ENCODE measurements around the gene SLC22A9.
"Not testable (repeated sequence)": the region's sequence is repeated elsewhere in the genome, so short reads cannot be mapped to it uniquely, and the experiment has no call there.

Gene SLC22A9

GRCh38 chr11:63369165-63369970, at the start of gene SLC22A9:
Gene SLC22A9, plus strand, starts transcription at chr11:63369785. Its CDS starts 272 bp downstream, at chr11:63370057.
- no peak for DNase-seq

GRCh38 chr11:63321723-63322122, 47.9 kb upstream of the SLC22A9 start:
- DNase-seq = no peak

GRCh38 chr11:63335089-63335488, 34.5 kb upstream of the SLC22A9 start:
- DNase-seq = not testable (repeated sequence)

- DNase-seq = no peak
These were observed 32.5 kb upstream of the SLC22A9 start for GRCh38 chr11:63337070-63337469.

- no peak for DNase-seq
These were observed 26.5 kb upstream of the SLC22A9 start for GRCh38 chr11:63343130-63343529.

- no peak for DNase-seq
These were observed 17.4 kb upstream of the SLC22A9 start for GRCh38 chr11:63352144-63352543.

- DNase-seq = no peak
These were observed 7.3 kb upstream of the SLC22A9 start for GRCh38 chr11:63362196-63362793.

- DNase-seq = no peak
These were observed 495 bp downstream of the SLC22A9 start for GRCh38 chr11:63369971-63370588.

GRCh38 chr11:63371396-63371795, 1.8 kb downstream of the SLC22A9 start:
- DNase-seq = no peak

- DNase-seq = no peak
These were observed 5.8 kb downstream of the SLC22A9 start for GRCh38 chr11:63375434-63375833.

GRCh38 chr11:63380130-63380529, 10.5 kb downstream of the SLC22A9 start:
- DNase-seq = no peak

- DNase-seq = no peak
These were observed 26.1 kb downstream of the SLC22A9 start for GRCh38 chr11:63395697-63396096.

GRCh38 chr11:63404161-63404935, 34.8 kb downstream of the SLC22A9 start:
- DNase-seq = no peak

- DNase-seq = no peak
These were observed 35.5 kb downstream of the SLC22A9 start for GRCh38 chr11:63405114-63405513.

- no peak for DNase-seq
These were observed 36.9 kb downstream of the SLC22A9 start for GRCh38 chr11:63406458-63406857.

- no peak for DNase-seq
These were observed 47.7 kb downstream of the SLC22A9 start for GRCh38 chr11:63417174-63417852.

- DNase-seq = no peak
These were observed 58.5 kb downstream of the SLC22A9 start for GRCh38 chr11:63427971-63428508.

GRCh38 chr11:63430731-63431130, 61.1 kb downstream of the SLC22A9 start:
- not testable (repeated sequence) for DNase-seq

GRCh38 chr11:63435351-63435750, 65.8 kb downstream of the SLC22A9 start:
- DNase-seq = not testable (repeated sequence)

- DNase-seq = not testable (repeated sequence)
These were observed 66.2 kb downstream of the SLC22A9 start for GRCh38 chr11:63435831-63436230.

GRCh38 chr11:63443714-63444113, 74.1 kb downstream of the SLC22A9 start:
- no peak for DNase-seq

- DNase-seq = no peak
These were observed 74.6 kb downstream of the SLC22A9 start for GRCh38 chr11:63444160-63444559.

All from CD4-positive, alpha-beta T cell treated with Interleukin-12 subunit alpha and Interleukin-12 subunit beta, for 1 hour (primary cell).